Measurements from ENCODE around the gene ZBTB7A.

GRCh38 chr19:4015705-4016402 is 50.8 kb downstream of the ZBTB7A start:
- TF ChIP-seq CTCF (IDR thresholded peaks at IDR 0.05) (no peak), POLR2A (IDR thresholded peaks at IDR 0.05) (no peak)
